OCI-LY1 (cell line): ENCODE results near the gene SFXN4.
"Not testable (repeated sequence)": the region's sequence is repeated elsewhere in the genome, so short reads cannot be mapped to it uniquely, and the experiment has no call there.

Source experiments
- H2AFZ ChIP-seq: fragments of 200-600 bp; sonication (generic), shearing (Covaris generic); 2 replicates; pipeline ENCODE4 v1.6.0; 2014; ENCODE audit warnings: antibody characterized with exemption, mild to moderate bottlenecking, low read length
- H3F3A ChIP-seq: fragments of 200-600 bp; sonication (generic), shearing (Covaris generic); 2 replicates; pipeline ENCODE4 v1.6.0; 2014; ENCODE audit warnings: mild to moderate bottlenecking, antibody characterized with exemption, low read length, moderate library complexity; ENCODE audit not compliant: insufficient read depth
- H3K27ac ChIP-seq: fragments of 200-600 bp; sonication (generic); 2 replicates; pipeline ENCODE4 v1.5.1; 2014; ENCODE audit warnings: low read length, mixed run types, mild to moderate bottlenecking, low read depth; ENCODE audit not compliant: poor library complexity, severe bottlenecking
- H3K27me3 ChIP-seq: fragments of 200-600 bp; sonication (generic); 2 replicates; pipeline ENCODE4 v1.6.0; 2014; ENCODE audit warnings: antibody characterized with exemption, mild to moderate bottlenecking, low read length, moderate library complexity; ENCODE audit not compliant: insufficient read depth
- H3K36me3 ChIP-seq: fragments of 200-600 bp; sonication (generic); 2 replicates; pipeline ENCODE4 v1.6.1; 2014; ENCODE audit warnings: mild to moderate bottlenecking, antibody characterized with exemption, low read length, moderate library complexity, mixed read lengths; ENCODE audit not compliant: insufficient read depth
- H3K4me1 ChIP-seq: fragments of 200-600 bp; sonication (generic); 2 replicates; pipeline ENCODE4 v1.5.1; 2014; ENCODE audit warnings: mild to moderate bottlenecking, low read length, moderate library complexity; ENCODE audit not compliant: insufficient read depth, severe bottlenecking
- H3K4me2 ChIP-seq: fragments of 200-600 bp; sonication (generic), shearing (Covaris generic); 2 replicates; pipeline ENCODE4 v1.6.1; 2014; ENCODE audit warnings: low read length
- H3K4me3 ChIP-seq: fragments of 200-600 bp; sonication (generic); 2 replicates; pipeline ENCODE4 v1.5.1; 2014; ENCODE audit warnings: low read length, low read depth, mild to moderate bottlenecking, mixed read lengths; ENCODE audit not compliant: poor library complexity, severe bottlenecking
- H3K79me2 ChIP-seq: fragments of 200-600 bp; shearing (Covaris generic); 2 replicates; pipeline ENCODE4 v1.6.1; 2016; ENCODE audit warnings: mixed run types, low read length, mixed read lengths; ENCODE audit not compliant: insufficient read depth
- H3K9ac ChIP-seq: fragments of 200-600 bp; sonication (generic), shearing (Covaris generic); 2 replicates; pipeline ENCODE4 v1.6.1; 2014; ENCODE audit warnings: mild to moderate bottlenecking, low read length, mixed read lengths
- H3K9me2 ChIP-seq: fragments of 200-600 bp; sonication (generic), shearing (Covaris generic); 2 replicates; pipeline ENCODE4 v1.6.1; 2014; ENCODE audit warnings: low read depth, mild to moderate bottlenecking, low read length, mixed read lengths
- H3K9me3 ChIP-seq: fragments of 200-600 bp; shearing (Covaris generic); 2 replicates; pipeline ENCODE4 v1.6.1; 2014; ENCODE audit warnings: low read length, mixed read lengths
- H4K20me1 ChIP-seq: fragments of 200-600 bp; sonication (generic), shearing (Covaris generic); 2 replicates; pipeline ENCODE4 v1.6.0; 2016; ENCODE audit warnings: mild to moderate bottlenecking, low read length; ENCODE audit not compliant: insufficient read depth
- CTCF ChIP-seq: fragments of 200-600 bp; sonication (generic), shearing (Covaris generic); IDR thresholded peaks from 2 replicates; pipeline ENCODE4 v1.5.1; 2017; ENCODE audit warnings: mild to moderate bottlenecking, antibody characterized with exemption, low read length, moderate library complexity, mixed read lengths
- EZH2 ChIP-seq: fragments of 200-600 bp; sonication (generic), shearing (Covaris generic); IDR thresholded peaks from 2 replicates; pipeline ENCODE4 v1.8.0; 2017; ENCODE audit warnings: borderline replicate concordance, mixed run types, mild to moderate bottlenecking, antibody characterized with exemption, low read length, moderate library complexity, mixed read lengths

The SFXN4 gene

DNA sequence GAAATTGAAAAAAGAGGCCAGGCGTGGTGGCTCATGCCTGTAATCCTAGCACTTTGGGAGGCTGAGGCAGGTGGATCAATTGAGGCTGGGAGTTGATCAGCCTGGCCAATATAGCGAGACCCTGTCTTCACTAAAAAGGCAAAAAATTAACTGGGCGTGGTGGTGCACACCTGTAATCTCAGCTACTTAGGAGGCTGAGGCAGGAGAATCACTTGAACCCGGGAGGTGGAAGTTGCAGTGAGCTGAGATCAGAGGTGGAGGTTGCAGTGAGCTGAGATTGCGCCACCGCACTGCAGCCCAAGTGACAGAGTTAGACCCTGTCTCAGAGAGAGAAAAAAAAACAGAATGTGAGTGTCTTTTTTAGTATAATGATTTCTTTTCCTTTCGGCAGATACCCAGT is 59.6 kb downstream of the SFXN4 start:
- H4K20me1 ChIP-seq, H3K79me2 ChIP-seq, H3K27me3 ChIP-seq, H3K36me3 ChIP-seq, H3K9me3 ChIP-seq, H3K4me3 ChIP-seq, H3K9ac ChIP-seq, H3K9me2 ChIP-seq, H3K27ac ChIP-seq, H3K4me2 ChIP-seq, H2AFZ ChIP-seq, H3F3A ChIP-seq: not testable (repeated sequence)
- peaks cover 32% of the 10 kb centered on the region for H3K4me1 ChIP-seq

GRCh38 chr10:119105155-119105554 is 60.4 kb downstream of the SFXN4 start:
- peak overlapping the region; percentile 74 for H3K4me2 ChIP-seq
- no peaks in the 10 kb centered on the region for H3K79me2 ChIP-seq
- H3K27ac ChIP-seq: no peak overlapping the region
- H3K9me2 ChIP-seq: no peaks in the 10 kb centered on the region
- TF ChIP-seq EZH2 (no peak), CTCF (no peak)
- H3K27me3 ChIP-seq: no peaks in the 10 kb centered on the region
- H2AFZ ChIP-seq: no peak overlapping the region
- H4K20me1 ChIP-seq: no peaks in the 10 kb centered on the region
- H3K4me3 ChIP-seq: peak overlapping the region; percentile 64
- H3K4me1 ChIP-seq: peaks cover 32% of the 10 kb centered on the region
- peaks cover 8% of the 10 kb centered on the region; the same call in 1 of the 2 replicates for H3K36me3 ChIP-seq
- peak overlapping the region; percentile 63 for H3K9ac ChIP-seq
- H3K9me3 ChIP-seq: no peaks in the 10 kb centered on the region
- H3F3A ChIP-seq: no peaks in the 10 kb centered on the region

GRCh38 chr10:119104654-119105015 is 60.9 kb downstream of the SFXN4 start:
- H3K9ac ChIP-seq: peak overlapping the region; percentile 63
- H3K9me2 ChIP-seq: no peaks in the 10 kb centered on the region
- H3K4me1 ChIP-seq: peaks cover 32% of the 10 kb centered on the region
- no peaks in the 10 kb centered on the region for H4K20me1 ChIP-seq
- no peak overlapping the region for H3K27ac ChIP-seq
- no peaks in the 10 kb centered on the region for H3K27me3 ChIP-seq
- H3K36me3 ChIP-seq: peaks cover 8% of the 10 kb centered on the region; the same call in 1 of the 2 replicates
- peak overlapping the region; percentile 64 for H3K4me3 ChIP-seq
- no peak overlapping the region for H2AFZ ChIP-seq
- no peaks in the 10 kb centered on the region for H3F3A ChIP-seq
- no peaks in the 10 kb centered on the region for H3K79me2 ChIP-seq
- TF ChIP-seq EZH2 (no peak), CTCF (no peak)
- no peaks in the 10 kb centered on the region for H3K9me3 ChIP-seq
- H3K4me2 ChIP-seq: peak overlapping the region; percentile 74

- Histone ChIP-seq H3F3A (no peaks in the 10 kb centered on the region), H4K20me1 (no peaks in the 10 kb centered on the region), H2AFZ (no peak within 1 kb of the TSS), H3K79me2 (no peaks in the 10 kb centered on the region), H3K36me3 (peaks cover 5% of the 10 kb centered on the region; the same call in 1 of the 2 replicates), H3K4me2 (peak within 1 kb of the TSS; percentile 74), H3K27me3 (no peaks in the 10 kb centered on the region), H3K4me1 (peaks cover 32% of the 10 kb centered on the region), H3K4me3 (peak within 1 kb of the TSS; percentile 64), H3K27ac (peak within 1 kb of the TSS; percentile 64), H3K9me2 (no peaks in the 10 kb centered on the region), H3K9ac (peak within 1 kb of the TSS; percentile 63), H3K9me3 (no peaks in the 10 kb centered on the region)
- TF ChIP-seq CTCF (no peak), EZH2 (no peak)
Observed at GRCh38 chr10:119103903-119104653, 61.4 kb downstream of the SFXN4 start, which contains the start of gene DENND10. TSS of gene DENND10 (plus strand) at chr10:119104113. CDS start at chr10:119104143, 30 bp downstream.
